Measurements from ENCODE around the gene SEZ6L. TPM values are rescaled to one million over a fixed set of nuclear protein-coding genes. Genes with fewer than 3 reads are reported as not detected.

Gene SEZ6L
- polyA plus RNA-seq, 2 donors, result 0.01 to 0.04 TPM

GRCh38 chr22:26264162-26264561, 94.9 kb downstream of the SEZ6L start:
- H3K4me1 ChIP-seq (ENCODE audit: control insufficient read depth in 2 of 2, insufficient read depth in 2 of 2, low read length in 1 of 2), result no peaks in the 10 kb centered on the region
- no peak overlapping the region for H3K27ac ChIP-seq (ENCODE audit: low read depth in 2 of 2, low read length in 1 of 2)
- H3K4me3 ChIP-seq (ENCODE audit: low read depth in 1 of 2, low read length in 2 of 2), result no peak overlapping the region
- no peaks in the 10 kb centered on the region for H3K27me3 ChIP-seq (ENCODE audit: control insufficient read depth in 1 of 2, insufficient read depth in 2 of 2, low read length in 2 of 2)
- no peaks in the 10 kb centered on the region for H3K9me3 ChIP-seq (ENCODE audit: control insufficient read depth in 2 of 2, insufficient read depth in 1 of 2, low read depth in 1 of 2, low read length in 1 of 2)
- WGBS, 2 donors, result 37 to 69% methylated on average over 1 of the region's 1 CpG
- H3K36me3 ChIP-seq (ENCODE audit: control insufficient read depth in 2 of 2, insufficient read depth in 2 of 2, low read length in 1 of 2), result no peaks in the 10 kb centered on the region

GRCh38 chr22:26265281-26265680, 96.0 kb downstream of the SEZ6L start:
- WGBS, 2 donors, result 67 to 72% methylated on average over 7 of the region's 7 CpGs
- H3K4me1 ChIP-seq (ENCODE audit: control insufficient read depth in 2 of 2, insufficient read depth in 2 of 2, low read length in 1 of 2), result no peaks in the 10 kb centered on the region
- no peak overlapping the region for H3K27ac ChIP-seq (ENCODE audit: low read depth in 2 of 2, low read length in 1 of 2)
- H3K4me3 ChIP-seq (ENCODE audit: low read depth in 1 of 2, low read length in 2 of 2), result no peak overlapping the region
- no peaks in the 10 kb centered on the region for H3K36me3 ChIP-seq (ENCODE audit: control insufficient read depth in 2 of 2, insufficient read depth in 2 of 2, low read length in 1 of 2)
- H3K9me3 ChIP-seq (ENCODE audit: control insufficient read depth in 2 of 2, insufficient read depth in 1 of 2, low read depth in 1 of 2, low read length in 1 of 2), result no peaks in the 10 kb centered on the region
- no peaks in the 10 kb centered on the region for H3K27me3 ChIP-seq (ENCODE audit: control insufficient read depth in 1 of 2, insufficient read depth in 2 of 2, low read length in 2 of 2)

- no peaks in the 10 kb centered on the region for H3K36me3 ChIP-seq (ENCODE audit: control insufficient read depth in 2 of 2, insufficient read depth in 2 of 2, low read length in 1 of 2)
- 81% methylated on average over 6 of the region's 6 CpGs for WGBS, 2 donors
- no peaks in the 10 kb centered on the region for H3K9me3 ChIP-seq (ENCODE audit: control insufficient read depth in 2 of 2, insufficient read depth in 1 of 2, low read depth in 1 of 2, low read length in 1 of 2)
- no peaks in the 10 kb centered on the region for H3K4me1 ChIP-seq (ENCODE audit: control insufficient read depth in 2 of 2, insufficient read depth in 2 of 2, low read length in 1 of 2)
- no peak overlapping the region for H3K27ac ChIP-seq (ENCODE audit: low read depth in 2 of 2, low read length in 1 of 2)
- no peaks in the 10 kb centered on the region for H3K27me3 ChIP-seq (ENCODE audit: control insufficient read depth in 1 of 2, insufficient read depth in 2 of 2, low read length in 2 of 2)
- H3K4me3 ChIP-seq (ENCODE audit: low read depth in 1 of 2, low read length in 2 of 2), result no peak overlapping the region
Measured at GRCh38 chr22:26265909-26266308, 96.6 kb downstream of the SEZ6L start.

GRCh38 chr22:26267856-26268255, 98.6 kb downstream of the SEZ6L start:
- H3K36me3 ChIP-seq (ENCODE audit: control insufficient read depth in 2 of 2, insufficient read depth in 2 of 2, low read length in 1 of 2), result no peaks in the 10 kb centered on the region
- no peak overlapping the region for H3K27ac ChIP-seq (ENCODE audit: low read depth in 2 of 2, low read length in 1 of 2)
- H3K9me3 ChIP-seq (ENCODE audit: control insufficient read depth in 2 of 2, insufficient read depth in 1 of 2, low read depth in 1 of 2, low read length in 1 of 2), result no peaks in the 10 kb centered on the region
- no peak overlapping the region for H3K4me3 ChIP-seq (ENCODE audit: low read depth in 1 of 2, low read length in 2 of 2)
- no peaks in the 10 kb centered on the region for H3K4me1 ChIP-seq (ENCODE audit: control insufficient read depth in 2 of 2, insufficient read depth in 2 of 2, low read length in 1 of 2)
- H3K27me3 ChIP-seq (ENCODE audit: control insufficient read depth in 1 of 2, insufficient read depth in 2 of 2, low read length in 2 of 2), result no peaks in the 10 kb centered on the region
- 9% methylated on average over 1 of the region's 1 CpG for whole genome bisulfite sequencing, 2 donors

- H3K4me1 ChIP-seq (ENCODE audit: control insufficient read depth in 2 of 2, insufficient read depth in 2 of 2, low read length in 1 of 2), result no peaks in the 10 kb centered on the region
- H3K4me3 ChIP-seq (ENCODE audit: low read depth in 1 of 2, low read length in 2 of 2), result no peak overlapping the region
- WGBS, 2 donors, result 56 to 63% methylated on average over 7 of the region's 7 CpGs
- H3K9me3 ChIP-seq (ENCODE audit: control insufficient read depth in 2 of 2, insufficient read depth in 1 of 2, low read depth in 1 of 2, low read length in 1 of 2), result no peaks in the 10 kb centered on the region
- H3K27me3 ChIP-seq (ENCODE audit: control insufficient read depth in 1 of 2, insufficient read depth in 2 of 2, low read length in 2 of 2), result no peaks in the 10 kb centered on the region
- no peak overlapping the region for H3K27ac ChIP-seq (ENCODE audit: low read depth in 2 of 2, low read length in 1 of 2)
- no peaks in the 10 kb centered on the region for H3K36me3 ChIP-seq (ENCODE audit: control insufficient read depth in 2 of 2, insufficient read depth in 2 of 2, low read length in 1 of 2)
Measured at GRCh38 chr22:26269572-26269971, 100.3 kb downstream of the SEZ6L start.

- H3K4me1 ChIP-seq (ENCODE audit: control insufficient read depth in 2 of 2, insufficient read depth in 2 of 2, low read length in 1 of 2), result no peaks in the 10 kb centered on the region
- H3K9me3 ChIP-seq (ENCODE audit: control insufficient read depth in 2 of 2, insufficient read depth in 1 of 2, low read depth in 1 of 2, low read length in 1 of 2), result no peaks in the 10 kb centered on the region
- H3K27me3 ChIP-seq (ENCODE audit: control insufficient read depth in 1 of 2, insufficient read depth in 2 of 2, low read length in 2 of 2), result no peaks in the 10 kb centered on the region
- 52 to 60% methylated on average over 6 of the region's 6 CpGs for WGBS, 2 donors
- no peaks in the 10 kb centered on the region for H3K36me3 ChIP-seq (ENCODE audit: control insufficient read depth in 2 of 2, insufficient read depth in 2 of 2, low read length in 1 of 2)
- H3K4me3 ChIP-seq (ENCODE audit: low read depth in 1 of 2, low read length in 2 of 2), result no peak overlapping the region
- H3K27ac ChIP-seq (ENCODE audit: low read depth in 2 of 2, low read length in 1 of 2), result no peak overlapping the region
Measured at GRCh38 chr22:26271427-26271826, 102.2 kb downstream of the SEZ6L start.

- Histone ChIP-seq H3K9me3 (ENCODE audit: control insufficient read depth in 2 of 2, insufficient read depth in 1 of 2, low read depth in 1 of 2, low read length in 1 of 2) (no peaks in the 10 kb centered on the region), H3K4me3 (ENCODE audit: low read depth in 1 of 2, low read length in 2 of 2) (no peak overlapping the region), H3K27me3 (ENCODE audit: control insufficient read depth in 1 of 2, insufficient read depth in 2 of 2, low read length in 2 of 2) (no peaks in the 10 kb centered on the region), H3K36me3 (ENCODE audit: control insufficient read depth in 2 of 2, insufficient read depth in 2 of 2, low read length in 1 of 2) (no peaks in the 10 kb centered on the region), H3K4me1 (ENCODE audit: control insufficient read depth in 2 of 2, insufficient read depth in 2 of 2, low read length in 1 of 2) (no peaks in the 10 kb centered on the region), H3K27ac (ENCODE audit: low read depth in 2 of 2, low read length in 1 of 2) (no peak overlapping the region)
- WGBS, 2 donors, result 63 to 80% methylated on average over 12 of the region's 12 CpGs
Measured at GRCh38 chr22:26273011-26273675, 103.9 kb downstream of the SEZ6L start.

- Histone ChIP-seq H3K27ac (ENCODE audit: low read depth in 2 of 2, low read length in 1 of 2) (no peak overlapping the region), H3K9me3 (ENCODE audit: control insufficient read depth in 2 of 2, insufficient read depth in 1 of 2, low read depth in 1 of 2, low read length in 1 of 2) (no peaks in the 10 kb centered on the region), H3K27me3 (ENCODE audit: control insufficient read depth in 1 of 2, insufficient read depth in 2 of 2, low read length in 2 of 2) (no peaks in the 10 kb centered on the region), H3K4me1 (ENCODE audit: control insufficient read depth in 2 of 2, insufficient read depth in 2 of 2, low read length in 1 of 2) (no peaks in the 10 kb centered on the region), H3K36me3 (ENCODE audit: control insufficient read depth in 2 of 2, insufficient read depth in 2 of 2, low read length in 1 of 2) (no peaks in the 10 kb centered on the region), H3K4me3 (ENCODE audit: low read depth in 1 of 2, low read length in 2 of 2) (no peak overlapping the region)
- 55 to 64% methylated on average over 11 of the region's 11 CpGs for WGBS, 2 donors
Measured at GRCh38 chr22:26276529-26277160, 107.4 kb downstream of the SEZ6L start.

- Histone ChIP-seq H3K4me3 (ENCODE audit: low read depth in 1 of 2, low read length in 2 of 2) (no peak overlapping the region), H3K9me3 (ENCODE audit: control insufficient read depth in 2 of 2, insufficient read depth in 1 of 2, low read depth in 1 of 2, low read length in 1 of 2) (no peaks in the 10 kb centered on the region), H3K27me3 (ENCODE audit: control insufficient read depth in 1 of 2, insufficient read depth in 2 of 2, low read length in 2 of 2) (no peaks in the 10 kb centered on the region), H3K36me3 (ENCODE audit: control insufficient read depth in 2 of 2, insufficient read depth in 2 of 2, low read length in 1 of 2) (no peaks in the 10 kb centered on the region), H3K27ac (ENCODE audit: low read depth in 2 of 2, low read length in 1 of 2) (no peak overlapping the region), H3K4me1 (ENCODE audit: control insufficient read depth in 2 of 2, insufficient read depth in 2 of 2, low read length in 1 of 2) (no peaks in the 10 kb centered on the region)
- 75 to 77% methylated on average over 4 of the region's 4 CpGs for WGBS, 2 donors
Measured at GRCh38 chr22:26281941-26282340, 112.7 kb downstream of the SEZ6L start.

- no peaks in the 10 kb centered on the region for H3K4me1 ChIP-seq (ENCODE audit: control insufficient read depth in 2 of 2, insufficient read depth in 2 of 2, low read length in 1 of 2)
- H3K27me3 ChIP-seq (ENCODE audit: control insufficient read depth in 1 of 2, insufficient read depth in 2 of 2, low read length in 2 of 2), result no peaks in the 10 kb centered on the region
- no peaks in the 10 kb centered on the region for H3K36me3 ChIP-seq (ENCODE audit: control insufficient read depth in 2 of 2, insufficient read depth in 2 of 2, low read length in 1 of 2)
- H3K27ac ChIP-seq (ENCODE audit: low read depth in 2 of 2, low read length in 1 of 2), result no peak overlapping the region
- no peak overlapping the region for H3K4me3 ChIP-seq (ENCODE audit: low read depth in 1 of 2, low read length in 2 of 2)
- 91 to 94% methylated on average over 2 of the region's 2 CpGs for WGBS, 2 donors
- H3K9me3 ChIP-seq (ENCODE audit: control insufficient read depth in 2 of 2, insufficient read depth in 1 of 2, low read depth in 1 of 2, low read length in 1 of 2), result no peaks in the 10 kb centered on the region
Measured at GRCh38 chr22:26283330-26283729, 114.1 kb downstream of the SEZ6L start.

Measured in esophagus (tissue), 2 donors.